Prostate gland (tissue), 2 donors: ENCODE data around the gene PFN2. TPM values are rescaled to one million over a fixed set of nuclear protein-coding genes. Genes with fewer than 3 reads are reported as not detected.

Experiments
- DNase-seq: peaks from one replicate; pipeline ENCODE4 v3.0.0-alpha.2; 2019; ENCODE audit warnings: low spot score
- H3K27ac ChIP-seq, 2 donors: fragments of 200-600 bp; sonication (generic); 2 replicates each; pipeline ENCODE4 v1.5.1; 2017 to 2019
- H3K27me3 ChIP-seq: fragments of 200-600 bp; sonication (generic); replicated peaks from 2 replicates; pipeline ENCODE4 v1.5.1; 2019; ENCODE audit not compliant: insufficient read depth
- H3K36me3 ChIP-seq, 2 donors: fragments of 200-600 bp; sonication (generic); 1 replicate in 1 of 2; 2 replicates in 1 of 2; pipeline versions ENCODE4 v1.5.1 to v1.8.1; 2017 to 2019
- H3K4me1 ChIP-seq: fragments of 200-600 bp; sonication (generic); replicated peaks from 2 replicates; pipeline ENCODE4 v1.5.1; 2019
- H3K4me3 ChIP-seq, 2 donors: fragments of 200-600 bp; sonication (generic); 2 replicates each; pipeline ENCODE4 v1.5.1; 2017 to 2019
- H3K9me3 ChIP-seq: fragments of 200-600 bp; sonication (generic); 2 replicates; pipeline ENCODE4 v1.5.1; 2017
- POLR2A ChIP-seq: fragments of 450-650 bp; IDR thresholded peaks from one replicate; pipeline ENCODE4 v1.6.1; 2016; ENCODE audit warnings: antibody characterized with exemption, mild to moderate bottlenecking
- POLR2AphosphoS5 ChIP-seq: sonication (generic); formaldehyde crosslinking; IDR thresholded peaks from one replicate; pipeline ENCODE4 v1.6.1; 2017; ENCODE audit warnings: antibody characterized with exemption
- WGBS: methylation state at CpG from one replicate; pipeline ENCODE4 v1.1.5; 2018; 5-methylcytosine and 5-hydroxymethylcytosine counted together
- intact Hi-C: fragments of 100-400 bp; cut with DNase I; formaldehyde crosslinking; loops from one replicate; pipeline ENCODE4 v1.14.2; 2022
- total RNA-seq, 2 donors: library from RNA; depleted of rRNA; stranded (reverse); fragments of >200 nt; gene quantifications; one replicate each; pipeline ENCODE4 v1.1.0, GENCODE V29; 2016
- TF ChIP-seq, protein P1 (sequence below), 4 experiments: fragments of 200-600 bp in 2 of 4; fragments of 450-650 bp in 2 of 4; sonication (generic) in 2 of 4; IDR thresholded peaks; 1 replicate in 3 of 4; 2 replicates in 1 of 4; pipeline ENCODE4 v1.5.1; 2016 to 2019; ENCODE audit warnings: antibody characterized with exemption in 4 of 4, mild to moderate bottlenecking in 2 of 4, moderate library complexity in 2 of 4

The PFN2 gene
- total RNA-seq, 2 donors from 2014 or later, result 45.5 to 66.5 TPM

DNA sequence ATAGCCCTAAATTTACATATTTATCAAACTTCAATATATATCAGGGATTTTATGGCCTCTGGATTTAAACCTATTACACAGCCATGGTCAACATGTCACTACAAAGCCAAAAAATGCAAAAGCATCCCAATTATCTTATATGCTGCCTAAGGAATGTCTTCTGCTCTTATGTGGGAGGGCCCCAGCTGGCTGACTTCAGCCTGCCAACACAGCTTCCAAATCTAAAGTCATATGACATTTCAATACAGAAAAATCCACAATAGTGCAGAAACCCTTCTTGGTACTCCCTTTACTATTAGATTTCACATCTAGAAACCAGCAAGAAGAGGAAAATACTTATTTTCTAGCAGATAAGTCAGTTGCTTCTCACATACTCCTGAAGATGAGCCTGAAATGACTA lies 6.4 kb downstream of the PFN2 start:
- Histone ChIP-seq H3K36me3 (no peaks in the 10 kb centered on the region), H3K9me3 (no peaks in the 10 kb centered on the region), H3K4me3 (no peak overlapping the region), H3K4me1 (peaks cover 4% of the 10 kb centered on the region), H3K27me3 (no peaks in the 10 kb centered on the region), H3K27ac (no peak overlapping the region)
- TF ChIP-seq POLR2A (no peak), POLR2AphosphoS5 (no peak)
- DNase-seq, result no peak
- intact Hi-C loops, result loop anchor here (10.0 kb wide), 2 partner anchors 69 to 531 kb away; no protein-coding TSS in a partner anchor

DNA sequence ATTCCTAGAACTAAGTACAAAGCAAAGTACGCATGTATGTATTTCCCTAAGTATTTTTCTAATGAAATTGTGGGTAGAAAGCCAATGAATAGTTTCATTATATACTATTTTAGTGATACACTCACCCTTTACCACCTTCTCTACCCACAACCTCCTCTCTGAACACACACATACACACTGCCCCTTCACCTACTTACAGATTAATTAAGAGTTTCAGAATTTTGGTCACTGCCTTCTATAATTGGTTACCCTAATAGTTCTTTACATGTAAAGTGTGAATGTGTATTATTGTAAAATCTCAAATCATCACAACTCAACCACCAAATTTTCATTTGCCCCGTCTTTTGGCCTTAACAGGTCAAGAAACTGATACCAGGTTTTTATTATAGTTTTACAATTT lies 7.2 kb downstream of the PFN2 start:
- TF ChIP-seq, protein P1, sequence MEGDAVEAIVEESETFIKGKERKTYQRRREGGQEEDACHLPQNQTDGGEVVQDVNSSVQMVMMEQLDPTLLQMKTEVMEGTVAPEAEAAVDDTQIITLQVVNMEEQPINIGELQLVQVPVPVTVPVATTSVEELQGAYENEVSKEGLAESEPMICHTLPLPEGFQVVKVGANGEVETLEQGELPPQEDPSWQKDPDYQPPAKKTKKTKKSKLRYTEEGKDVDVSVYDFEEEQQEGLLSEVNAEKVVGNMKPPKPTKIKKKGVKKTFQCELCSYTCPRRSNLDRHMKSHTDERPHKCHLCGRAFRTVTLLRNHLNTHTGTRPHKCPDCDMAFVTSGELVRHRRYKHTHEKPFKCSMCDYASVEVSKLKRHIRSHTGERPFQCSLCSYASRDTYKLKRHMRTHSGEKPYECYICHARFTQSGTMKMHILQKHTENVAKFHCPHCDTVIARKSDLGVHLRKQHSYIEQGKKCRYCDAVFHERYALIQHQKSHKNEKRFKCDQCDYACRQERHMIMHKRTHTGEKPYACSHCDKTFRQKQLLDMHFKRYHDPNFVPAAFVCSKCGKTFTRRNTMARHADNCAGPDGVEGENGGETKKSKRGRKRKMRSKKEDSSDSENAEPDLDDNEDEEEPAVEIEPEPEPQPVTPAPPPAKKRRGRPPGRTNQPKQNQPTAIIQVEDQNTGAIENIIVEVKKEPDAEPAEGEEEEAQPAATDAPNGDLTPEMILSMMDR (IDR thresholded peaks at IDR 0.05), result no peak
- TF ChIP-seq POLR2A (no peak), POLR2AphosphoS5 (no peak)
- Histone ChIP-seq H3K36me3 (no peaks in the 10 kb centered on the region), H3K27ac (no peak overlapping the region), H3K4me3 (no peak overlapping the region), H3K9me3 (no peaks in the 10 kb centered on the region), H3K4me1 (no peaks in the 10 kb centered on the region), H3K27me3 (no peaks in the 10 kb centered on the region)
- intact Hi-C loops, result loop anchor here (10.0 kb wide), 2 partner anchors 69 to 531 kb away; no protein-coding TSS in a partner anchor
- WGBS, result 89% methylated on average over 2 of the region's 2 CpGs
- no peak for DNase-seq

DNA sequence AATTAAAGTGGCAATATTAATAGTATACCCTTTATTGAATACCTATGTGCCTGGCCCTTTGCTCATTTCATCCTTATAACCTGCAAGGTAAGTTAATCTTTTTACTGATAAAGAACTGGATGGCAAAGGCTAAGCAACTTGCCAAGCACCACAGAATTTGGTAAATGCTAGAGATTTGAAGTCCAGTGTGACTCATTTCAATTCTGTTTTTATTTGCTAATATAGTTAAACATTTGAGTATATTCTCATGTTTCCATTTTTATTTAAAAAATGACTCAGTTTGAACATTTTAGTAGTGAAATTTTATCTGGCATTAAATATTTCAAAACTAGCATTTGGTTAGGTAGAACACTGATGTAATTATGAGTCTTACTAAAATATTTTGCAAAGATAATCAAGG lies 11.3 kb downstream of the PFN2 start:
- no peaks in the 10 kb centered on the region for H3K36me3 ChIP-seq
- no peak overlapping the region for H3K27ac ChIP-seq
- H3K4me3 ChIP-seq, result no peak overlapping the region
- no peaks in the 10 kb centered on the region for H3K27me3 ChIP-seq
- intact Hi-C loops, result no loop called here
- TF ChIP-seq, protein P1 (IDR thresholded peaks at IDR 0.05), result no peak
- TF ChIP-seq POLR2AphosphoS5, result no peak
- no peak for TF ChIP-seq POLR2A
- no peaks in the 10 kb centered on the region for H3K9me3 ChIP-seq
- no peak for DNase-seq
- no peaks in the 10 kb centered on the region for H3K4me1 ChIP-seq

DNA sequence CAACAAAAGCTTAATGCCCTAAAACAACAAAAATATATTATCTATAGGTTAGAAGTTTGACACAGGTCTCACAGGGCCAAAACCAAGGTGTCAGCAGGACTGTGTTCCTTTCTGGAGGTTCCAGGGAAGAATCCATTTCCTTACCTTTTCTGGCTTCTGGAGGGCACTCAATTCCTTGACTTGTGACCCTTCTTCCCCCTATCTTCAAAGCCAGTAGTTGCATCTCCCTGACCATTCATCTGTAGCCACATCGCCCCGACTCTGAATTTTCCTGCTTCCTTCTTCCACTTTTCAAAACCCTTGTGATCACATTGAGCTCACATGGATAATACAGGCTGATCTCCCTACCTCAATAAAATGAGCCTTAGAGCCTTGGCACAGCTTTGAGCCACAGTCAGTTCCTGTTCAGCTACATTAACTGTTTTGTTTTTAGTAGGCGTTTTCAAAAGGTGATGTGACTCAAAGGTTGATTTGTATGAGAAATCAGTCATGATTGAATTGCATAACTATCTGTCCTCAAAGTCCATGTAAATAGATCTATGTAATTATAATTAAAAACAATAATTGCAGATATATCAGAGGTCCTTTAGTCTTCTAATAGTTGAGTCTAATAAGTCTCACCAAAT lies 12.4 kb downstream of the PFN2 start:
- Histone ChIP-seq H3K9me3 (no peaks in the 10 kb centered on the region), H3K36me3 (no peaks in the 10 kb centered on the region), H3K4me1 (no peaks in the 10 kb centered on the region), H3K4me3 (no peak overlapping the region), H3K27ac (no peak overlapping the region), H3K27me3 (no peaks in the 10 kb centered on the region)
- DNase-seq, result no peak
- WGBS, result 88% methylated on average over 3 of the region's 3 CpGs
- TF ChIP-seq POLR2AphosphoS5, result no peak
- intact Hi-C loops, result no loop called here

DNA sequence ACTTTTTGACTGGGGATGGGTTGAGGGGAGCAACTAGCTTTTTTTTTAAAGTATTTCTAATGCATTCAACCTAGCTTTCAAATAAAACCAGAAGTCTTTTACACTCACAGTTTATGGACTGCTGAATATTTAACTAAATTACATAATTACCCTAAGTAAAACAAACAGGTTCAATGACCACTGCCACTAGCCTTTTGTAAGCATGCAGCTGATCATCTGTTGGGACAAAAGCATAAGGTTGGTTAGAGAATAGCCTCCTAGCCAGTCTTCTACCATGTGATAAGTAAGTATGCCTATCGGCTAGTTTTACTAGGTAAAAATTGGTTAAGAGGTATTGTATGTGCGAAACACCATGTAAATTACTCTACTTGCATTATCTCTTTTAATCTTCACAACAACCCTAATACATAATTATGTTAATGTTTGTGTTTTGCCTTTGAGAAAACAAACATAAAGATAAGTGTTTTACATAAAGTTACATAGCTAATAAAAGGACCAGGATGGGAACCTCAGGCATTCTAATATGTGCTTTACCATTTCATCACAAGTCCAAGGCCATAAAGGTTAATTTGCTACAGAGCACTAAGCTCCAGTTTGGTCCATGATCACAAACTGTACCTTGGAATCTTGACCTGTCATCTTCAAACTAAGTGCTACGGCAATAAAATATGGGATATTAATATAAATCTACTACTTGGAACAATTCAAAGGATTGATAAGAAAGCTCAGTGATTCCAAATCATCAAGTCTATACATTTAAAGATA lies 13.2 kb downstream of the PFN2 start:
- Histone ChIP-seq H3K9me3 (no peaks in the 10 kb centered on the region), H3K4me3 (no peak overlapping the region), H3K27ac (no peak overlapping the region), H3K27me3 (no peaks in the 10 kb centered on the region), H3K36me3 (no peaks in the 10 kb centered on the region), H3K4me1 (no peaks in the 10 kb centered on the region)
- TF ChIP-seq, protein P1 (IDR thresholded peaks at IDR 0.05), result no peak
- TF ChIP-seq POLR2AphosphoS5 (no peak), POLR2A (no peak)
- intact Hi-C loops, result no loop called here
- 95% methylated on average over 3 of the region's 3 CpGs for WGBS
- DNase-seq, result no peak

DNA sequence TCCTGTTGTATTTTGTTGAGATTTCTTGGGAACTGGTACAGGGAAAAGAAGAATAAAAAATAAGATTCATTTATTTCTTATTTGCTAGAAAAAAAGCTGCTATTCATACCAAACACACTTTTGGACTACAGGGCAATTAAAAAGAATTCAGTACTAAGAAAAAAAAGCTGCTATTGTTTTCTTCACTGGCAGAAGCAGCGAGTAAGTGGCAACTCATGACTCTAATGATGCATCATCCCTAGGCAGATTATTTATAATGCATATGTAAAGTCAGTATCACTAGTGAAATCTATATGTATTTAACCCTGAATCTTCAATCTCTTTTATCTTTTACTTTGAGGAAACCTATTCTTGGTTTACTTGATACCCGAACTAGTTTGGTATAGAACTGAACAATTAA lies 15.2 kb downstream of the PFN2 start:
- no peaks in the 10 kb centered on the region for H3K4me1 ChIP-seq
- no peak overlapping the region for H3K27ac ChIP-seq
- no peak for DNase-seq
- H3K9me3 ChIP-seq, result no peaks in the 10 kb centered on the region
- H3K36me3 ChIP-seq, result no peaks in the 10 kb centered on the region
- no peak overlapping the region for H3K4me3 ChIP-seq
- H3K27me3 ChIP-seq, result no peaks in the 10 kb centered on the region
- whole genome bisulfite sequencing, result 91% methylated on average over 2 of the region's 2 CpGs
- no peak for TF ChIP-seq POLR2A
- TF ChIP-seq, protein P1 (IDR thresholded peaks at IDR 0.05), result no peak
- no peak for TF ChIP-seq POLR2AphosphoS5
- intact Hi-C loops, result no loop called here
